Tibial nerve (tissue), 3 donors: ENCODE results near the gene XIRP1.

ENCODE experiments used
- CTCF ChIP-seq, 5 experiments: fragments of 200-600 bp in 3 of 5; fragments of 450-650 bp in 2 of 5; sonication (generic) in 3 of 5; IDR thresholded peaks; one replicate each; pipeline ENCODE4 v1.5.1; 2016 to 2019; ENCODE audit warnings: antibody characterized with exemption in 5 of 5, mild to moderate bottlenecking in 3 of 5, moderate library complexity in 2 of 5
- POLR2A ChIP-seq, 2 donors: fragments of 450-650 bp; IDR thresholded peaks; one replicate each; pipeline ENCODE4 v1.6.1; 2017; ENCODE audit warnings: antibody characterized with exemption in 2 of 2, mild to moderate bottlenecking in 2 of 2, moderate library complexity in 2 of 2

GRCh38 chr3:39205131-39205530, 12.7 kb upstream of the XIRP1 start:
- TF ChIP-seq POLR2A (IDR thresholded peaks at IDR 0.05) (no peak), CTCF (IDR thresholded peaks at IDR 0.05) (no peak)
